OCI-LY1 (cell line): ENCODE data around the gene GATM.
"Not testable (repeated sequence)": the region's sequence is repeated elsewhere in the genome, so short reads cannot be mapped to it uniquely, and the experiment has no call there.

ENCODE experiments used
- CTCF ChIP-seq: fragments of 200-600 bp; sonication (generic), shearing (Covaris generic); IDR thresholded peaks from 2 replicates; pipeline ENCODE4 v1.5.1; 2017; ENCODE audit warnings: mild to moderate bottlenecking, antibody characterized with exemption, low read length, moderate library complexity, mixed read lengths
- EZH2 ChIP-seq: fragments of 200-600 bp; sonication (generic), shearing (Covaris generic); IDR thresholded peaks from 2 replicates; pipeline ENCODE4 v1.8.0; 2017; ENCODE audit warnings: borderline replicate concordance, mixed run types, mild to moderate bottlenecking, antibody characterized with exemption, low read length, moderate library complexity, mixed read lengths

DNA sequence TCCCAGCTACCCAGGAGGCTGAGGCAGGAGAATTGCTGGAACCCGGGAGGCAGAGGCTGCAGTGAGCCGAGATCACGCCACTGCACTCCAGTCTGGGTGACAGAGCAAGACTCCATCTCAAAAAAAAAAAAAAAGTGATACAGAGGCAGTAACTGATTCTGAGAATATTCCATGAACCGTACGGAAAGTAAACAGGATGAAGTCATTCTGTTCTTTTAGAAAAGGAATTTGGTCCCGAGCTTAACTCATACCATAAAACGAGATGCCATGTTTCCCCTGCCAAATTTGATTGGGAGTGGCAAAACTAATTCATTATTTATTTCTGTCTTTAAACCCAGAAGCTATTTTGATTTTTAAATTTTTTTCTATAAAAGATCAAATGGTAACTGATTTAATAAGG, 11.1 kb downstream of the GATM start:
- not testable (repeated sequence) for TF ChIP-seq CTCF, EZH2
